Endodermal cell (in vitro differentiated cells): ENCODE results near the gene SDK2. TPM values are rescaled to one million over a fixed set of nuclear protein-coding genes. Genes with fewer than 3 reads are reported as not detected.

ENCODE experiments used
- DNase-seq: peaks from one replicate; pipeline ENCODE4 v3.0.0-alpha.2; 2017
- H3K27ac ChIP-seq: 2 replicates; pipeline ENCODE4 v1.5.1; 2013; ENCODE audit warnings: mild to moderate bottlenecking, low read depth, low read length, moderate library complexity
- H3K27me3 ChIP-seq: 2 replicates; pipeline ENCODE4 v1.6.1; 2013; ENCODE audit warnings: mild to moderate bottlenecking, low read length, moderate library complexity; ENCODE audit not compliant: insufficient read depth, control insufficient read depth, poor library complexity, severe bottlenecking
- H3K36me3 ChIP-seq: 2 replicates; pipeline ENCODE4 v1.7.0; 2013; ENCODE audit warnings: mild to moderate bottlenecking, low read length, moderate library complexity; ENCODE audit not compliant: control insufficient read depth, insufficient read depth
- H3K4me1 ChIP-seq: one replicate; pipeline ENCODE4 v1.7.0; 2013; ENCODE audit warnings: low read length; ENCODE audit not compliant: control insufficient read depth, insufficient read depth
- H3K4me3 ChIP-seq: 2 replicates; pipeline ENCODE4 v1.5.1; 2013; ENCODE audit warnings: mild to moderate bottlenecking, low read length, moderate library complexity
- H3K9ac ChIP-seq: 2 replicates; pipeline ENCODE4 v1.6.1; 2013; ENCODE audit warnings: mild to moderate bottlenecking, low read length, moderate library complexity; ENCODE audit not compliant: poor library complexity, severe bottlenecking; ENCODE audit errors: extremely low read depth
- H3K9me3 ChIP-seq: 2 replicates; pipeline ENCODE4 v1.6.1; 2013; ENCODE audit warnings: mild to moderate bottlenecking, low read length, moderate library complexity; ENCODE audit not compliant: control insufficient read depth
- H3K27ac Mint-ChIP-seq: 2 replicates; pipeline ENCODE4 v1.8.0; 2020; ENCODE audit warnings: mixed read lengths
- H3K27me3 Mint-ChIP-seq: 2 replicates; pipeline ENCODE4 v1.8.0; 2021; ENCODE audit warnings: mild to moderate bottlenecking, mixed read lengths; ENCODE audit not compliant: insufficient read depth
- H3K36me3 Mint-ChIP-seq: 2 replicates; pipeline ENCODE4 v1.8.0; 2020; ENCODE audit warnings: low read depth, mixed read lengths
- H3K4me1 Mint-ChIP-seq: 2 replicates; pipeline ENCODE4 v1.8.0; 2020; ENCODE audit warnings: mixed read lengths
- H3K4me3 Mint-ChIP-seq: 2 replicates; pipeline ENCODE4 v1.8.0; 2020; ENCODE audit warnings: mild to moderate bottlenecking, moderate library complexity, mixed read lengths
- H3K9me3 Mint-ChIP-seq: 2 replicates; pipeline ENCODE4 v1.8.0; 2020; ENCODE audit warnings: mild to moderate bottlenecking, mixed read lengths
- CTCF ChIP-seq: fragments of 200-600 bp; sonication (generic); conservative IDR thresholded peaks from 2 replicates; pipeline ENCODE4 v1.5.0; 2021; ENCODE audit warnings: antibody characterized with exemption, mild to moderate bottlenecking
- WGBS, 2 experiments: methylation state at CpG; one replicate each; pipeline versions ENCODE4 v1.1.5 to v1.1.7; 2013; ENCODE audit warnings: missing lambda C conversion rate in 2 of 2, mixed read lengths in 1 of 2; ENCODE audit not compliant: insufficient coverage in 1 of 2, insufficient read length in 1 of 2; 5-methylcytosine and 5-hydroxymethylcytosine counted together
- total RNA-seq, 2 donors: library from RNA; stranded (reverse); fragmentation: NEBNext Ultra II Directional in 1 of 2; extraction: Animal tissue kit (Norgen Biotek cat#: 25700) in 1 of 2; gene quantifications; 2 replicates in 1 of 2; 3 replicates in 1 of 2; pipeline ENCODE4 v1.2.1, GENCODE V29; 2021

Gene SDK2
- total RNA-seq, 2 donors from 2014 or later = 5.9 to 7.0 TPM

- TF ChIP-seq CTCF = no peak
- H3K4me1 Mint-ChIP-seq = peaks cover 8% of the 10 kb centered on the region
- 79 to 84% methylated on average over 2 to 6 of the region's 6 CpGs for WGBS, 2 experiments
- no peak overlapping the region for H3K4me3 Mint-ChIP-seq
- H3K36me3 Mint-ChIP-seq = no peaks in the 10 kb centered on the region
- H3K4me3 ChIP-seq = no peak overlapping the region
- H3K36me3 ChIP-seq = no peaks in the 10 kb centered on the region
- no peak overlapping the region for H3K27ac ChIP-seq
- no peak overlapping the region for H3K9ac ChIP-seq
- H3K27ac Mint-ChIP-seq = no peak overlapping the region
- peaks cover 62% of the 10 kb centered on the region for H3K27me3 ChIP-seq
- no peaks in the 10 kb centered on the region for H3K9me3 Mint-ChIP-seq
- H3K4me1 ChIP-seq = no peaks in the 10 kb centered on the region
- H3K27me3 Mint-ChIP-seq = peaks cover 89% of the 10 kb centered on the region
- H3K9me3 ChIP-seq = no peaks in the 10 kb centered on the region
- no peak for DNase-seq
Observed at GRCh38 chr17:73582359-73582758, 61.9 kb downstream of the SDK2 start.

- Histone ChIP-seq H3K27me3 (peaks cover 62% of the 10 kb centered on the region), H3K36me3 (no peaks in the 10 kb centered on the region), H3K27ac (no peak overlapping the region), H3K9ac (no peak overlapping the region), H3K4me3 (no peak overlapping the region), H3K9me3 (no peaks in the 10 kb centered on the region), H3K4me1 (no peaks in the 10 kb centered on the region)
- no peak overlapping the region for H3K27ac Mint-ChIP-seq
- WGBS, 2 experiments = 93 to 94% methylated on average over 7 of the region's 7 CpGs
- H3K9me3 Mint-ChIP-seq = no peaks in the 10 kb centered on the region
- peaks cover 86% of the 10 kb centered on the region for H3K27me3 Mint-ChIP-seq
- no peak overlapping the region for H3K4me3 Mint-ChIP-seq
- H3K4me1 Mint-ChIP-seq = peaks cover 3% of the 10 kb centered on the region
- DNase-seq = no peak
- TF ChIP-seq CTCF = no peak
- no peaks in the 10 kb centered on the region for H3K36me3 Mint-ChIP-seq
Observed at GRCh38 chr17:73581379-73581778, 62.9 kb downstream of the SDK2 start.

GRCh38 chr17:73580073-73580710 is 64.1 kb downstream of the SDK2 start:
- no peaks in the 10 kb centered on the region for H3K36me3 ChIP-seq
- WGBS, 2 experiments = 86 to 91% methylated on average over 11 to 12 of the region's 12 CpGs
- no peak overlapping the region for H3K4me3 ChIP-seq
- H3K9me3 ChIP-seq = no peaks in the 10 kb centered on the region
- H3K9ac ChIP-seq = no peak overlapping the region
- no peak overlapping the region for H3K4me3 Mint-ChIP-seq
- no peaks in the 10 kb centered on the region for H3K36me3 Mint-ChIP-seq
- no peak for TF ChIP-seq CTCF
- peaks cover 8% of the 10 kb centered on the region for H3K4me1 Mint-ChIP-seq
- no peak for DNase-seq
- no peak overlapping the region for H3K27ac Mint-ChIP-seq
- H3K27me3 ChIP-seq = peaks cover 50% of the 10 kb centered on the region
- peaks cover 3% of the 10 kb centered on the region for H3K4me1 ChIP-seq
- H3K9me3 Mint-ChIP-seq = no peaks in the 10 kb centered on the region
- H3K27ac ChIP-seq = no peak overlapping the region
- peaks cover 85% of the 10 kb centered on the region for H3K27me3 Mint-ChIP-seq
